Stimulated activated CD8-positive, alpha-beta memory T cell treated with anti-CD3 and anti-CD28 coated beads, Interleukin-4, amount 100 ng/mL, for 1 hour (primary cell): ENCODE results near the gene PPP2R2C.

ENCODE experiments used
- DNase-seq, 2 donors: peaks; one replicate each; pipeline ENCODE4 v3.0.0-alpha.2; 2020; ENCODE audit warnings: low read depth in 2 of 2, low spot score in 1 of 2

Gene PPP2R2C

DNA sequence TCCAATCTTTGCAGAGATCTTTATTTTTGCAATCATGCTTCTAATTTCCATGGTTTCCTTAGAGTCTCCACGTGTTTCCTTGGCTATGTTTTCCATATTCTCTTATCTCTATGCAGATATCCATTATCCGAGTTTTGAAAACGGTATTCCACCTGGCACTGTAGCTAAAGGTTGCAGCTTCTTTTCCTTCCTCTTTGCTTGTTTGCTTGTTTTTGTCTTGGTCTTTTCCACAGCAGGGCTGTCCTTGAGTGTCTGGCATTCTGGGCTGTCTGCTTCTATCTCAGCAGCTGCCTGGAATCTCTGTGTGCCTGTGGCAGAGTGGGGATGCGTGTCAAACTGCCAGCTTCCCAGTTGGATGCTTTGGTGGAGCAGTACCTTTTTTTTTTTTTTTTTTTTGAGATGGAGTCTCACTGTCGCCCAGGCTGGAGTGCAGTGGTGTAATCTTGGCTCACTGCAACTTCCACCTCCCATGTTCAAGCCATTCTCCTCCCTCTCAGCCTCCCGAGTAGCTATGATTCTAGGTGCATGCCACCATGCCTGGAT is 155.9 kb downstream of the PPP2R2C start:
- no peak for DNase-seq

DNA sequence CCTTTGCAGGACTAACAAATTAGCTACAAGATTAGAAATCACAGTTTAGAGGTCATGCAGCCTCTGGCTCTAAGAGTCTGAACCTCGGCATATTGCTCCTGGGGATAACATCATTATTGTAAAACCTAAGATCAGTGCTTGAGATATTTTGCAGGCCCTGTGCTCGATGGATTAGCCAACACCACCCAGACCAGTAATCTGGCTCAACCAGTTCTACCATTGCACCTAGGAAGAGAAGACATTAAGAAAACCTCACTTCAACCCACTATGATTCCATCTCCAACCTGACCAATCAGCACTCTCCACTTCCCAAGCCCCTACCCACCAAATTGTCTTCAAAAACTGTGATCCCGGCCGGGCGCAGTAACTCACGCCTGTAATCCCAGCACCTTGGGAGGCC is 159.2 kb downstream of the PPP2R2C start:
- DNase-seq: no peak

DNA sequence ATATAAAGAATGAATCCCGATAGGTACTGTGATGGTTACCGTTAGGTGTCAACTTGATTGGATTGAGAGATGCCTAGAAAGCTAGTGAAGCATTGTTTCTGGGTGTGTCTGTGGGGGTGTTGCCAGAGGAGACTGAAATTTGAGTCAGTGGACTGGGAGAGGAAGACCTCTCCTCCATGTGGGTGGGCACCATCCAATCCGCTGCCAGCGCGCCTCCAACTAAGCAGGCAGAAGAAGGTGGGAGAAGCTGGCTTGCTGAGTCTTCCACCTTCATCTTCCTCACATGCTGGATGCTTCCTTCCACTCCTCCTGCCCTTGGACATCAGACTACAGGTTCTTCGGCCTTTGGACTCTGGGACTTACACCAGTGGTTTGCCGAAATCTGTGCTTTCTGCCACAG is 162.6 kb downstream of the PPP2R2C start:
- DNase-seq: no peak

DNA sequence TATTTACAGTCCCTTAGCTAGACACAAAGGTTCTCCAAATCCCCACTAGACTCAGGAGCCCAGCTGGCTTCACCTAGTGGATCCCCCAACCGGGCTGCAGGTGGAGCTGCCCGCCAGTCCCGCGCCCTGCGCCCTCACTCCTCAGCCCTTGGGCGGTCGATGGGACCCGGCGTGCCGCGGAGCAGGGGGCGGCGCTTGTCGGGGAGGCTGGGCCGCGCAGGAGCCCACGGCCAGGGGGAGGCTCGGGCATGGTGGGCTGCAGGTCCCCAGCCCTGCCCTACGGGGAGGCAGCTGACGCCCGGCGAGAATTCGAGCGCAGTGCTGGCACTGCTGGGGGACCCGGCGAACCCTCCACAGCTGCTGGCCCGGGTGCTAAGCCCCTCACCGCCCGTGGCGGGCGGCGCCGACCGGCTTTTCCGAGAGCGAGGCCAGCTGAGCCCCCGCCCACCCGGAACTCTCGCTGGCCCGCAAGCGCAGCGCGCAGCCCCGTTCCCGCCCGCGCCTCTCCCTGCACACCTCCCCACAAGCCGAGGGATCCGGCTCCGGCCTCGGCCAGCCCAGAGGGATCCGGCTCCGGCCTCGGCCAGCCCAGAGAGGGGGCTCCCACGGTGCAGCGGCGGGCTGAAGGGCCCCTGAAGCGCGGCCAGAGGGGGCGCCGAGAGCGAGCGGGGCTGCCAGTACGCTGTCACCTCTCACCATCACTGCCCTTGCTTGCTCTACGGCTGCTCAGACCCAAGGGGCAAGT is 163.3 kb downstream of the PPP2R2C start:
- no peak for DNase-seq

DNA sequence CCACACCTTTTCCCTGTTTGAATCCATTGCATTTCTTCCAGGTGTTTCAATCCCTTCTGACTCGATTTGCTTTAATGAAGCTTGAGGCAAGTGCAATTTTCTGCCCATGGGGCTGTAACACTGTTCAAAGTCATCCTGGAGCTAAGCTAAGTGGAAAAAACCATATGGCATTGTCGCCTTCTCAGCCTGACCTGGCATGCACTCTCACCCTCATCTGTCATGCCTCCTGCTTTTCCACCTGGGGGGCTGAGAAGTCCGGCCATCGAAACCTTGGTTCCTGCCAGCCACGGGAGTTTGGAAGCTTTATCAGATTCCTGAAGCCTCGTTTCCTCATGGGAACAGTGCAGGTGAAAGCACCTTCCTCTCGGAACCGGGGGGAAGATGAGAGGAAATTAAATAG is 164.5 kb downstream of the PPP2R2C start:
- no peak for DNase-seq

DNA sequence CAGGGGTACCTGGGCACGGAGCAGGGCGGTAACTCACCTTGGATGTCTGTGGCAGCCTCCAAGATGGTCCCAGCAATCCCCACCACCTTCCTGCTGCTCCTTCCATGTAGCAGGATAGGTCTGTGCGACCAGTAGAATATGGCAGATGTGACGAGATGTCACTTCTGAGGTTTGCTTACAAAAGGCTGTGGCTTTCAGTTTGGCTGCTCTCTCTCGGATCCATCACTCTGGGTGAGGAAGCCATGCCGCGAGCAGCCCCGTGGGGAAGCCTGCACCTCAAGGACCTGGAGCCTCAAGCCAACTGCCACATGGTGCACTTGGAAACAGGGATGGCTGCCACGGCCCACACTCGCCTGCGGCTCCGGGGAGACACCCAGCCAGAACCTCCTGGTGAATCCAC is 165.2 kb downstream of the PPP2R2C start:
- DNase-seq: no peak

DNA sequence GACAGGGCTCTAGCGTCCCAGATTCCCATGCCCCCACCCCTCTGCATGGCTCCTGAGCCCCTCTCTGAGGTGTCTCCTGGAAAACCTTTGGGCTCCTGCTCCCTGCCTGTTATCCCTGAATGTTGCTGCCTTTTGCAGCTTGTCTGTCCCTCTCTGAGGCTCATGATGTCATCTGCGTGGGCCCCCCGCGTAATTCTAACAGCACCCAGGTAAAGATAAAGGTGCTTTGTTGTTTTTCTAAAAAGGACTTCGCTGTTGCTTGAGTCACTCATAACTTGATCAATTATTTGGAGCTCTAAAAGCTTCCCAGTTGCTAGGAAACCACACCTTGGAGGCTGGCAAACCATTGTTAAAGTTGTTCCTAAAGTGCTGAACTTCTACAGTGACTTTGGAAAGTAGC is 166.1 kb downstream of the PPP2R2C start:
- no peak for DNase-seq

DNA sequence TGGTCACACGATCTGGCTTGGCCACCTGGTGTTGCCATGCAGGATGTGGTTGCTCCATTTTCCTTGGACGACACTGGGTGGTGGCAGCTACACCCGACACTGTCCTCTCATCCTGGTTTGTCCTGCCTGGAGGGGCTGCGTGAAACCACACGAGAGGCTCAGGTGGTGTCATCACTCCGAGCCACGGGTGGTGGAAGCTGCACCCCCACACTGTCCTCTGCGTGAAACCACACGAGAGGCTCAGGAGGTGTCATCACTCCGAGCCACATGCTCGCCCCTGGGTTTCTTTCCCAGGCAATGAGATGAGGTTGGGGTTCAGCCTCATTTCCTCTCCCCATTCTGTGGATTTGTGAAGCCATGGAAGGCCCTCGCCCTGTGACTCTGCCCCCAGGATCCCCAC is 168.5 kb downstream of the PPP2R2C start:
- no peak for DNase-seq

DNA sequence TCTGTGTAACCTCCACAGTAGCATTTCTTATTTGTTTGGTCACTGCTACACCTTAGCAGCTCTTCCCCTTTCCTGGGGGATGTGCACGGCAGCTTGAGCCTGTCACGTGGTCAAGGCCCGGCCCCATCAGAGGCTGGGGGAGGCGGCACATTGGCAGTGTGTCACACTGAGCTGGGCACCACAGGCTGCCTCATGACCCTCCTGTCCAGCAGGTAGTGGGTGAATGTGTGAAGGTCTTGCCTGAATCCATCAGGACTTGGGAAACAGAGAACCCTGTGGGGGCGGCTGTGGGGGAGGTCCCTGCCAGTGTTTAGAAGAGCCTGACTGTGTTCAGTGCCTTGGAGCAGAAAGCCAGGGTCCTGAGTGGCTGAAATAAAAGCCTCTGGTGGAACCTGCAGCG is 169.5 kb downstream of the PPP2R2C start:
- no peak for DNase-seq

DNA sequence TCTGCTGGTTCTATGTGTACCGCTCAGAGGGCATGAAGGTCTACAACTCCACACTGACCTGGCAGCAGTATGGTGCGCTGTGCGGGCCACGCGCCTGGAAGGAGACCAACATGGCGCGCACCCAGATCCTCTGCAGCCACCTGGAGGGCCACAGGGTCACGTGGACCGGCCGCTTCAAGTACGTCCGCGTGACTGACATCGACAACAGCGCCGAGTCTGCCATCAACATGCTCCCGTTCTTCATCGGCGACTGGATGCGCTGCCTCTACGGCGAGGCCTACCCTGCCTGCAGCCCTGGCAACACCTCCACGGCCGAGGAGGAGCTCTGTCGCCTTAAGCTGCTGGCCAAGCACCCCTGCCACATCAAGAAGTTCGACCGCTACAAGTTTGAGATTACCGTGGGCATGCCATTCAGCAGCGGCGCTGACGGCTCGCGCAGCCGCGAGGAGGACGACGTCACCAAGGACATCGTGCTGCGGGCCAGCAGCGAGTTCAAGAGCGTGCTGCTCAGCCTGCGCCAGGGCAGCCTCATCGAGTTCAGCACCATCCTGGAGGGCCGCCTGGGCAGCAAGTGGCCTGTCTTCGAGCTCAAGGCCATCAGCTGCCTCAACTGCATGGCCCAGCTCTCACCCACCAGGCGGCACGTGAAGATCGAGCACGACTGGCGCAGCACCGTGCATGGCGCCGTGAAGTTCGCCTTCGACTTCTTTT is 170.5 kb downstream of the PPP2R2C start:
- DNase-seq: no peak

DNA sequence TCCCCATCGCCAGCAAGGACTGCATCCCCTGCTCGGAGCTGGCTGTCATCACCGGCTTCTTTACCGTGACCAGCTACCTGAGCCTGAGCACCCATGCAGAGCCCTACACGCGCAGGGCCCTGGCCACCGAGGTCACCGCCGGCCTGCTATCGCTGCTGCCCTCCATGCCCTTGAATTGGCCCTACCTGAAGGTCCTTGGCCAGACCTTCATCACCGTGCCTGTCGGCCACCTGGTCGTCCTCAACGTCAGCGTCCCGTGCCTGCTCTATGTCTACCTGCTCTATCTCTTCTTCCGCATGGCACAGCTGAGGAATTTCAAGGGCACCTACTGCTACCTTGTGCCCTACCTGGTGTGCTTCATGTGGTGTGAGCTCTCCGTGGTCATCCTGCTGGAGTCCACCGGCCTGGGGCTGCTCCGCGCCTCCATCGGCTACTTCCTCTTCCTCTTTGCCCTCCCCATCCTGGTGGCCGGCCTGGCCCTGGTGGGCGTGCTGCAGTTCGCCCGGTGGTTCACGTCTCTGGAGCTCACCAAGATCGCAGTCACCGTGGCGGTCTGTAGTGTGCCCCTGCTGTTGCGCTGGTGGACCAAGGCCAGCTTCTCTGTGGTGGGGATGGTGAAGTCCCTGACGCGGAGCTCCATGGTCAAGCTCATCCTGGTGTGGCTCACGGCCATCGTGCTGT is 171.2 kb downstream of the PPP2R2C start:
- DNase-seq: no peak

DNA sequence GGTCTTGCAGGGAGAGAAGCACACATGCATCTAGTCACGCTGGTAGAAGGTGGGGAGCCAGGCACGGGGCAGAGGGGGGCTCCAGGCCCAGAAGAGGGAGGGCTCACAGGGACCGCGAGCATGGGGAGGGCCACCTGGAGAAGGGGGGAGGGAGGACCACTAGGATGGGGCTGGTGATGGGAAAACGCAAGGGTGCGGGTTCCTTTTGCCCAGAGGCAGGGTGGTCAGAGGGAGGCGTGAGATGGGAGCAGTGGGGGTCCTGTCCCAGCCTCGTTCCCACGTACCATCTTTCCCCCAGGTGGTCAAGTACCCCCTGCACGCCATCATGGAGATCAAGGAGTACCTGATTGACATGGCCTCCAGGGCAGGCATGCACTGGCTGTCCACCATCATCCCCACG is 172.1 kb downstream of the PPP2R2C start:
- DNase-seq: no peak

DNA sequence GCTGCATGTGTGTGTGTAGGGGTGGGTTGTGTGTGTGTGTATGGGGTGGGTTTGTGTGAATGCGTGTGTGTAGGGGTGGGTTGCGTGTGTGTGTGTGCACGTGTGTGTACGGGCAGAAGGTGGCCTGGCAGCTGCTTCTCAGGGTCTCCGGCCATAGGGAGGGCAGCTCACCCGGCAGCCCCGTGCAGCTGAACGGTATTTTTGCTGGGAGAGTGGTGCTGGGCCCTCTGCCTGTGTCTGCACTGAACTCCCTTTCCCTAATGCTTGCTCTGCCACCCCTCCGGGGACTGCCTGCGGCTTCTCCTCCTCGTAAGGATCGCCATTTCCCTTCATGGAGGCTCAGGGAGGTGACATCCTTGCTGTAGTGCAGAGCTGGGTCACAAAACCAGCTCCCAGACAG is 172.5 kb downstream of the PPP2R2C start:
- no peak for DNase-seq

DNA sequence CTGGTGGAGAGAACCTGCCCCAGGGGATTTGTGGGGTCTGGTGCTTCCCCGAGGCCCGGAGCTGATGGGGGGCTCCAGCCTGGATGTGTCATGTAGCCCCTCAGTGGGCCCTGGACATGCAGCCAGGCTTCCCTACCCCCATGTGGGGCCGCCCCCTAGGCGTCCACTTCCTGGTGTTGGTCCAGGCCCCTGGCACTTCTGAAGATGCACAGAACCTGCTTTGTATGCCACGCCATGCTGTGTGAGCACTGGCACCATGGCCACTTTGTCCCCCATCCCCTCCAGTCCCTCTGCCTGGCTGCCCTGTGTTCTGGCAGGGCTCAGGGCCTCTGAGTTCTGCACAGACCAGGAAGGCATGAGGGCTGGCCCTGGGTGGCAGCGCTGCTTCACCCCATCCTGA is 173.6 kb downstream of the PPP2R2C start:
- DNase-seq: no peak

DNA sequence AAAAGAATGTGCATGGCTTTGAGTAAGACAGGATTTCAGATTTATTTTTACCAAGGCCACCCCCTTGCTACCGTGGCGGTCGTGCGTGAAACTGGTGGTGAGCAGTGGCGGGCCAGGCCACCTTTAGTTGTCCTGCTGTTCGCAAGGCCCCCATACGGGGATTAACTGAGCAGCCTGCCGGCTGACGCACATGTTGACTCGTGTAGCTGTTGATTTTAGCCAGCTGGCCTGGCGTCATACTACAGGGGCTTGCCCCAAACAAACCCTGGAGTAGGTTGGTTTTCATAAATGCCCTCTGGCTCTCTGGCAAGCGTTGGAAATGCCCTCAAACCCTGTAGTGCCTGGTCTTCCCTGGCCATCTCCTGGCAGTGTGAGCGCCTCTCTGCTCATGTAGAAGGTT is 174.4 kb downstream of the PPP2R2C start:
- no peak for DNase-seq

DNA sequence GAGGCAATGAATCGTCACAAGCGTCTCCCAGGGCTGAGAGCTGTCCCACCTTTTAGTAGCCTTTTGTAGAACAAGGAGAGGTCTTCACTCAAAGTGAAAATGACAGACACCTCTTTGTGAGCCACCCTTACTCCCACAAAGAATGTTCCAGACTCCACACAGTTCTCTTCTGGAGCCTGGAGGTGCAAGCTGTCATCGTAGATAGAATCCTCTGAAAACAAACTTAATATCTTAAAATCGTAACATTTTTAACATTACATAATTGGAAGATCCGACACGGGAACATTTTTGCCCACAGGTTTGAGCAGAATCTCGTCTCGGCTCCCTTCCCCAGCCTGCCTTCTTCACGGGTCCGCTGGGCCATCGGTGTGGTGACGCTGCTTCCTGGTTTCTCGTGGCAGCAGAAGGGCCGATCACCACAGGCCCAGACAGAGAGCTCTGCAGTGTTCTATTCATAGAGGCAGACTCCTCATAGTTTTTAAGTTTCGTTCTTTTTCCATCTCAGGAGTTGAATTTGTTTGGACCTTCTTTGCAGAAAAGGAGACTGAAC is 175.1 kb downstream of the PPP2R2C start:
- DNase-seq: no peak

DNA sequence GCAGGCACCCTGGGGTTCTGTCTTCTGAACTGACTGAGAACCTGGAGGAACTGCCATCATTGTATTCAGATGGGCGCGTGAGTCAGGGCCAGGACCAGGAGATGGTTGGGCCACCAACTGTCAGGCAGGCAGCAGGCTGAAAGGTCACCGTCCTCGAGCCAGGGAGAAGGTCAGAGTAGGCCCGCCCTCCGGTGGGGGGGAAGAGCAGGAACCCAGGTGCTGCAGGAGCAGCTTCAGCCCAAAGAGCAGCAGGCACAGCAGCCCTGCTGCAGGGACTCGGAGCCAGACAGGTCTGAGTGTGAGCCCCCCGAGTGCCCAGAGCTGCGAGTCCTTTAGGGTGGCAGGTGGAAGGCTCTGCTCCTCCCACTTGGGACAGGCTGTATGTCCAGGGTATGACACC is 176.4 kb downstream of the PPP2R2C start:
- DNase-seq: no peak

DNA sequence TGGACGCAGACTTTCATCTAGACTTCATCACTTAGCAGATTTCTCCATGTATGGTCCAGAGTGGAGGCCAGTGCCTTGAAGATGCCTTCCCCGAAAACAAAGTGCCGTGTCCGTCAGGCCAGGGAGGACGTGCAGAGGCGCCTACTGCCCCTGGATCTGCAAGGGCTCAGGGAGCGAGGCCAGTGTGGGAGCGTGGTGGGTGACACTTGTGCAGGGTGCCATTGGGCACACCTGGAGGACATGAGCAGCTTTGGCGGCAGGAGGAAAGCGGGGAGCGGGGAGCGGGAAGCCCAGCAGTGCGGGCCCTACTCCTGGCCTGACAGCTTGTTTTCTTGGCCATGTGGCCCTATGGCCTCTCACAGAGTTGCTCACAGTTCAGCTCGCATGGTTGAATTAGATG is 176.9 kb downstream of the PPP2R2C start:
- DNase-seq: no peak

DNA sequence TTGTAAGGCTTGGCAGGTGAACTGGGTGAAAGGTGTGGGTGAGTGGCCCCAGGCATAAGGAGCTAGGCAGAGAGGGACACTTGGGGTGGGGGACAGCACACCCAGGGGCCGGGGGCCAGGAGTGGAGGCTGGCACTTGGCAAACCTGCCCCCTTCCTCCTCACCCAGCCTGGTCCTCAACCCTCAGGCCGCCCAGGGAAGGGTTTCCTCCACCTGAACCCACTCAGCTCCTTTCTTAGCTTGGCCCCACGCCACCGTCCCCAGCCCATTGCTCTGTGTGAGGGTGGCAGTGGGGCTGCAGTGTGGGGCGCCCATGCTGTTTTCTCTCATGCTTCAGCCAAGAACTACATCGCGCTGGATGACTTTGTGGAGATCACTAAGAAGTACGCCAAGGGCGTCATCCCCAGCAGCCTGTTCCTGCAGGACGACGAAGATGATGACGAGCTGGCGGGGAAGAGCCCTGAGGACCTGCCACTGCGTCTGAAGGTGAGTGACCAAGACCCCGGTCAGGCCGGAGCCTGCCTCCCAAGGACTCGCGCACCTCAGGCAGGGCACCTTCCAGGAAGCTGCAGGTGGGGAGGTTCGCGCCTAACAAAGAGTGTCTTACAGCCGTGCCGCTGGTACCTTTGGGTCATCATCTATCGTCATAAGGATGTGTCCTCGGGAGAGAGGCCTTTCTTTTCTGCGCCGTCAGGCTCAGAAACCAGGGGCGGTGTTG is 177.6 kb downstream of the PPP2R2C start:
- DNase-seq: no peak

DNA sequence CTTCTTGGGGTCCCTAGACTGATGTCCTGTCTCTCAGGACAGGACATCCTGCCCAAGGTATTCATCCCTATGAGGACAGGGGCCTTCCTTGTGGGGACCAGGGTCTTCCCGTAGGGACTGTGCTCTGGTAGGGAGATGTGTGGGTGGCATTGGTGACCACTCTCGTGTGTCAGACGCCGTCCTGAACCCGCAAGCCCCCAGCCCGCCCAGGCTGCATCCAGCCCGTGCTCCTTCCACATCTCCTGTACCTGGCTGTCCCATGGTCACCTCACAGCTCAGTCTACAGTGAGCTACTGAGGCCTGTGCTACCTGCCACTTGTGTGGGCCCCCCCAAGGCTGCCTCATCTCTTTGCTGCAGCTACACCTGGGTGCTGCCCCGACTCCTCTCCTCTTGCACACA is 178.8 kb downstream of the PPP2R2C start:
- DNase-seq: no peak

DNA sequence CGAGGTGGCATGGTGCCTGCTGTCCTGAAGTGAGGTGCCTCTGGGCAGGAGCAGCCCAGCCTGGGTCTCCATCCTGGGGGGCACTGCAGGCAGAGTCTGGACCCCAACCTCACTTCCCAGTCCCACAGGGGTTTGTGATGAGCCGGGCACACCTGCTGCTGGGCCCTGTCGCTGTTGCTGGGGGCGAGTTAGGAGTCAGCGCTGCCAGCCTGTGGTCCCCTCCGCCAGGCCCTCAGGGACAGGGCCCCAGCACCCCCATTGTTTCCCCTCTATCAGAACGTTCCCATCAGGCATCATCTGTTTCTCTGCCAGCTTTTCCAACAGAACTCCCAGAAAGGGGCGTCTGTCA is 179.3 kb downstream of the PPP2R2C start:
- DNase-seq: no peak
